Superior temporal gyrus (tissue), 1 donor: ENCODE data around the gene CDKN2AIP.
"Not testable (repeated sequence)": the region's sequence is repeated elsewhere in the genome, so short reads cannot be mapped to it uniquely, and the experiment has no call there.

ENCODE experiments used
- DNase-seq: peaks from one replicate; pipeline ENCODE4 v3.0.0-alpha.2; 2016; ENCODE audit errors: extremely low spot score

CDKN2AIP gene

GRCh38 chr4:183448436-183448835 is 4.0 kb downstream of the CDKN2AIP start:
- DNase-seq = no peak

- no peak for DNase-seq
Measured at GRCh38 chr4:183449193-183449882, 4.9 kb downstream of the CDKN2AIP start.

DNA sequence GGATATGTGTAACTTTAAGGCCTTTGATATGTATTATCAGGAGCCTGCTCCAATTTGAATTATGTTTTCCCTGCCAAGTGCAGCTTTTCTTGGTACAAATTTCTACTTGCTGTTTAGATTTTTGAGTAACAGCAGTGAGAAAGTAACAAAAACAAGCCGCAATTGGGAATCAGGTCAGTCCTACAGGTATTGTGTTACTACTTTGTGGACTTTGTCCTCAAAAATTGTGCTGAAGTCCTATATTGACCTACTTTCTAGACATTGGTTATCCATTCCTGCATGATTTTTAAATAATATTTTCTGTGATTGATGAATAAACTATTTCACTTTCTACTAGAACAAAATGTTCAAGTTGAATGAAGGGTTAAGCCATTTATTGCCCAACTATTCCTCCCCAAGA is 5.7 kb downstream of the CDKN2AIP start:
- DNase-seq = no peak

GRCh38 chr4:183455431-183456195 is 11.2 kb downstream of the CDKN2AIP start:
- no peak for DNase-seq

DNA sequence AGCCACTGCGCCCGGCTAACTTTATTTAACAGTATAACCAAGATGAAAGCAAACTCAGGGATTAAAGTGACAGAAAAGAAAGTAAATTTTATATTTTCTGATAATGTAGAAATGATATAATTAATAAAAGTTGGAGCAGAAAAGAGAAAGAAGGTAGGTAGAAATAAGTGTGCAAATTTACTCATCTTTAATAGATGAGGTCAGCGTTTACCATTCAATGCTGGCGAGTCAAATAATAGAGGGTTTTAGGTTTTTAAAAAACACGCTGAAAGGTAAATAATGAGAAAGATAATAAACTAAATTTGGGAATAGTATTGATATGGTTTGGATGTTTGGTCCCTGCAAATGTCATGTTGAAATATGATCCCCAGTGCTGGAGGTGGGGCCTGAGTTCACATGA is 13.6 kb downstream of the CDKN2AIP start:
- DNase-seq = no peak

DNA sequence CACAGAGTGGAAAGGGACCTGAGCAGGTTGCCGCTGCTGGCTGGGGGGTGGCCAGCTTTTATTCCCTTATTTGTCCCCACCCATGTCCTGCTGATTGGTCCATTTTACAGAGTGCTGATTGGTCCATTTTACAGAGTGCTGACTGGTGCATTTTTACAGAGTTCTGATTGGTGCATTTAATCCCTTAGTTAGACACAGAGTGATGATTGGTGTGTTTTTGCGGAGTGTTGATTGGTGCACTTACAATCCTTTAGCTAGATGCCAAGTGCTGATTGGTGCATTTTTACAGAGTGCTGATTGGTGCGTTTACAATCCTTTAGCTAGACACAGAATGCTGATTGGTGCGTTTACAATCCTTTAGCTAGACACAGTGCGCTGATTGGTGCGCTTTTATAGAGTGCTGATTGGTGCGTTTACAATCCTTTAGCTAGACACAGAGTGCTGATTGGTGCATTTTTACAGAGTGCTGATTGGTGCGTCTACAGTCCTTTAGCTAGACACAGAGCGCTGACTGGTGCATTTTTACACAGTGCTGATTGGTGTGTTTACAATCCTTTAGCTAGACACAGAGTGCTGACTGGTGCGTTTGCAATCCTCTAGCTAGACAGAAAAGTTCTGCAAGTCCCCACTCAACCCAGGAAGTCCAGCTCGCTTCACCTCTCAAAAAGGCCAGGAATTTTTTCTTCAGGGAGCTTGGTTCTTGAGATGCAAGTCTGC is 19.6 kb downstream of the CDKN2AIP start:
- DNase-seq = not testable (repeated sequence)

DNA sequence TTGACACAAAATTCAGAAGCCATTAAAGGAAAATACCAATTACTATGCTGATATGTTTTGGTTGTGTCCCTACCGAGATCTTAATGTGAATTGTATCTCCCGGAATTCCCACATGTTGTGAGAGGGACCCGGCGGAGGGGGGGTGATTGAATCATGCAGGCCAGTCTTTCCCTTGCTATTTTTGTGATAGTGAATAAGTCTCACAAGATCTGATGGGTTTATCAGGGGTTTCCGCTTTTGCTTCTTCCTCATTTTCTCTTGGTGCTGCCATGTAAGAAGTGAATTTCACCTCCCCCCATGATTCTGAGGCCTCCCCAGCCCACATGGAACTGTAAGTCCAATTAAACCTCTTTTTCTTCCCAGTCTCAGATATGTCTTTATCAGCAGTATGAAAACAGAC is 21.4 kb downstream of the CDKN2AIP start:
- DNase-seq = not testable (repeated sequence)

GRCh38 chr4:183467246-183467645 is 22.8 kb downstream of the CDKN2AIP start:
- no peak for DNase-seq

GRCh38 chr4:183468210-183469095 is 24.0 kb downstream of the CDKN2AIP start:
- DNase-seq = no peak

GRCh38 chr4:183469285-183469684 is 24.8 kb downstream of the CDKN2AIP start:
- no peak for DNase-seq

GRCh38 chr4:183469936-183470335 is 25.5 kb downstream of the CDKN2AIP start:
- DNase-seq = no peak

GRCh38 chr4:183470821-183471220 is 26.4 kb downstream of the CDKN2AIP start:
- no peak for DNase-seq

GRCh38 chr4:183471946-183472708 is 27.7 kb downstream of the CDKN2AIP start:
- DNase-seq = peak; percentile 96

DNA sequence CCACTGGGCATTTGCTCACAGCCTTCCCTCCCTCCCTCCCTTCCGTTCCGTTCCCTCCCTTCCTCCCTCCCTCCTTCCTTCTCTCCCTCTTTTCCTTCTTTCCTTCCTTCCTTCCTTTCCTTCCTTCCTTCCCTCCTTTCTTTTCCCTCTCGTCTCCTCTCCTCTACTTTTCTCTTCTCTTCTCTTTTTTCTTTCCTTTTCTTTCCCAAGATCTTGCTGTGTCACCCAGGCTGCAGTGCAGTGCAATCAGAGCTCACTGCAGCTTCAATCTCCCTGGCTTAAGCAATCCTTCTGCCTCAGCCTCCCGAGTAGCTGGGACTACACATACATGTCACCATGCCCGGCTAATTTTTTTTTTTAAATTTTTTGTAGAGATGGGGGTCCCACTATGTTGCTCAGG is 33.7 kb downstream of the CDKN2AIP start:
- DNase-seq = no peak

GRCh38 chr4:183478926-183479325 is 34.5 kb downstream of the CDKN2AIP start:
- DNase-seq = no peak

DNA sequence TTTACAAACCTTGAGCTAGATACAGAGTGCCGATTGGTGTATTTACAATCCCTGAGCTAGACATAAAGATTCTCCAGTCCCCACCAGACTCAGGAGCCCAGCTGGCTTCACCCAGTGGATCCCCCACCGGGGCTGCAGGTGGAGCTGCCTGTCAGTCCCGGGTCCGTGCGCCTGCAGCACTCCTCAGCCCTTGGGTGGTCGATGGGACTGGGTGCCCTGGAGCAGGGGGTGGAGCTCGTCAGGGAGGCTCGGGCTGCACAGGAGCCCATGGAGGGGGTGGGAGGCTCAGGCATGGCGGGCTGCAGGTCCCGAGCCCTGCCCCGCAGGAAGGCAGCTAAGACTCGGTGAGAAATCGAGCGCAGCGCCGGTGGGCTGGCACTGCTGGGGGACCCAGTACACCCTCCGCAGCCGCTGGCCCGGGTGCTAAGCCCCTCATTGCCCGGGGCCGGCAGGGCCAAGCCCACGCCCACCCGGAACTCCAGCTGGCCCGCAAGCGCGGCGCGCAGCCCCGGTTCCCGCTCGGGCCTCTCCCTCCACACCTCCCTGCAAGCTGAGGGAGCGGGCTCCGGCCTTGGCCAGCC is 38.2 kb downstream of the CDKN2AIP start:
- DNase-seq = not testable (repeated sequence)

DNA sequence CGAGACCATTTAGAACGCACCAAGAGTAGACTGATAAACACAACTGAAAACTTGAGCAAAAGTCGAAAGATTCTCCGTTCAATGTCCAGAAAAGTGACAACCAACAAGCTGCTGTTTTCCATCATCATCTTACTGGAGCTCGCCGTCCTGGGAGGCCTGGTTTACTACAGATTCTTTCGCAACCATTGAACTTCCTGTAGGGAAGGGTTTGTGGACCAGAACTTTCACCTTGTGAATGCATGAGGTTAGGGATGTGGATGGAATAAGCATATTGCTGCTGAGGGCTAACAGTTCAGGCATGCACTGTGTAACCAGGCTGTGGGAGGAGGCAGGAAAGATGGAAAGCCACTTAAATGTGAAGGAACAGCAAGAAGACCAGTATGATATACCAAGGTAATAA is 39.6 kb downstream of the CDKN2AIP start:
- DNase-seq = no peak

DNA sequence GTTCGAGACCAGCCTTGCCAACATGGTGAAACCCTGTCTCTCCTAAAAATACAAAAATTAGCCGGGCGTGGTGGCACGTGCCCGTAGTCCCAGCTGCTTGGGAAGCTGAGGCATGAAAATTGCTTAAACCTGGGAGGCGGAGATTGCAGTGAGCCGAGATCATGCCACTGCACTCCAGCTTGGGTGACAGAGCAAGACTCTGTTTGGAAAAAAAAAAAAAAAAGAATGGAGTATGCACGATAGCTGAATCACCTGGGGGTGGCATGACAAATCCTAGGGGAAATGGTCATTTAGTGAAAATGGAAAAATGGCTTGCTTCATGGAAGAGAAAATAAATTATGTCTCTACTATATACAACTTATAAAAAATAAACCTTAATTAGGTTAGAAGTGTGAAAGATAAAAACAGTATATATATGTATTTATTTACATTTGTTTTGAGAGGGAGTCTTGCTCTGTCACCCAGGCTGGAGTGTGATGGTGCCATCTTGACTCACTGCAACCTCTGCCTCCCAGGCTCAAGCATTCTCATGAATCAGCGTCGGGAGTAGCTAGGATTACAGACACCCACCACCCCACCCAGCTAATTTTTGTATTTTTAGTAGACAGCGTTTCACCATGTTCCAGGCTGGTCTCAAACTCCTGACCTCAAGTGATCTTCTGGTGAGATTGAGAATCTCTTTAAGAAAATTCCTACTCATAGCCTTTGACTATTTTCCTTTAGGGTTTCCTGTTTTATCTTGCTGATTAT is 41.1 kb downstream of the CDKN2AIP start:
- no peak for DNase-seq

DNA sequence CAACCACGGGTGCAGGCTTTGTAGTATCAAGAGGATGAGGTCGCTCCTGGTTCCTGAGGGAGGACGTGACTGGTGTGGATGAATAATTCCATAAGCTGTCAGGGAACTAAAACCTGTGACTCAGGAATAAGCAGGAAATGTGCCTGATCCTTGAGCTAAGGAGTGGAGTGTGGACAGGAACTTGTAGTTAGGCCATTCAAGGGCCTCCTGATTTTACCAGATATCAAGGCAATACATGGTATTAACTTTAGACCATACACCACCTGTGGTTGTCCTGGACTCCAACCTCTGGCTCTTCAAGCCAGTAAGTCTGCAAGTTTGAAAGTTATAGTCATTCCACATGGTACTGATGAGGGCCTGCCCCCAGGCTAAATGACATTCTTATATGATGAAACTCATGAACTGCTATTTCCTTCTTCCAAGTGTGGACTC is 48.4 kb downstream of the CDKN2AIP start:
- DNase-seq = no peak

DNA sequence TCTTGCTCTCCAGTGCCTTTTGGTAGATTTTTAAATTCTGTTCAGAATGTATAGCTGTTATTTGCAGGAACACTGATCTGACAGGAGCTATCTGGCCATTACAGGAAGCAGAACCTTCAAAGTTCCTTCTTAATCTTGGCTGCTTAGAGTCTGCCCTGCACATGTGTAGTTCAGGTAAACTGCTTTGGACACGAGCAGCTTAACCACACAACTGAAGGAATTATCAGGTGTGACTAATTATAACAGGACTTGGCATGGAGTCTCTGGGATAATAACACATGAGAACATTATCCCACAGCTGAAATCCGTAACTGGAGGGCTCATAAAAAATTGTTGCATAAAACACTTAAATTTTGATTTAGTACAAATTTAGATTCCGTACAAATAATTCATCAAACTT is 48.8 kb downstream of the CDKN2AIP start:
- no peak for DNase-seq
